Endometrium (tissue), 2 donors: ENCODE results near the gene PCDHB16.
"Not testable (repeated sequence)": the region's sequence is repeated elsewhere in the genome, so short reads cannot be mapped to it uniquely, and the experiment has no call there.

Experiments
- FAIRE-seq: peaks from 2 replicates; lab custom pipeline; 2012; peaks lifted over from hg19 to GRCh38; lab: Jason Lieb, UNC
- donor health status: control.
- donor health status: control.

Gene PCDHB16

DNA sequence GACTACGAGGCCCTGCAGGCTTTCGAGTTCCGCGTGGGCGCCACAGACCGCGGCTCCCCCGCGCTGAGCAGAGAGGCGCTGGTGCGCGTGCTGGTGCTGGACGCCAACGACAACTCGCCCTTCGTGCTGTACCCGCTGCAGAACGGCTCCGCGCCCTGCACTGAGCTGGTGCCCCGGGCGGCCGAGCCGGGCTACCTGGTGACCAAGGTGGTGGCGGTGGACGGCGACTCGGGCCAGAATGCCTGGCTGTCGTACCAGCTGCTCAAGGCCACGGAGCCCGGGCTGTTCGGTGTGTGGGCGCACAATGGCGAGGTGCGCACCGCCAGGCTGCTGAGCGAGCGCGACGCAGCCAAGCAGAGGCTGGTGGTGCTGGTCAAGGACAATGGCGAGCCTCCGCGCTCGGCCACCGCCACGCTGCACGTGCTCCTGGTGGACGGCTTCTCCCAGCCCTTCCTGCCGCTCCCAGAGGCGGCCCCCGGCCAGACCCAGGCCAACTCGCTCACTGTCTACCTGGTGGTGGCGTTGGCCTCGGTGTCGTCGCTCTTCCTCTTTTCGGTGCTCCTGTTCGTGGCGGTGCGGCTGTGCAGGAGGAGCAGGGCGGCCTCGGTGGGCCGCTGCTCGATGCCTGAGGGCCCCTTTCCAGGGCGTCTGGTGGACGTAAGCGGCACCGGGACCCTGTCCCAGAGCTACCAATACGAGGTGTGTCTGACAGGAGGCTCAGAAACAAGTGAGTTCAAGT, 2.1 kb downstream of the PCDHB16 start:
- FAIRE-seq: not testable (repeated sequence)

DNA sequence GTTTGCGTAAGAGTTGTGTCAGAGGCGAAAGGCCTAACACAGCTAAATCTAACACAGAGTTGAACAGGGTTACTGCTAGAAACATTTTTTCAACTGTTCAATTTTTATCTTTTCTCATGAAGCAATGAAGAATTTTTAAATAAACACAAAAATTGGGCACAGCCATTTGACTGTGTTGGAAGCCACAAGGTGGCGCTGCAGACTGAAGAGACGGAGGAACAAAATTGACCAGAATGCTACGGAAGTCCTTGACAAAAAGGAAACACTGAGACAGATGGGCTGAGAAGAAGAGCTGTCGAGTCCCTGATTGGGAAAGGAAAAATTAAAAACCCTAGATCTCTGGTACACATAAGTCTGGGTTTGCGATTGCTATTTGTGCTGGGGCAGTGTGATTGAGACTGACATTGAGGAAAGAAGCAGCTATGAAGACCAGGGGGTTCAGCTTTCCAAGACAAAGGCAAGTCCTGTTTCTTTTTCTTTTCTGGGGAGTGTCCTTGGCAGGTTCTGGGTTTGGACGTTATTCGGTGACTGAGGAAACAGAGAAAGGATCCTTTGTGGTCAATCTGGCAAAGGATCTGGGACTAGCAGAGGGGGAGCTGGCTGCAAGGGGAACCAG, 4.8 kb downstream of the PCDHB16 start, which contains the start of gene PCDHB9:
TSS of gene PCDHB9 (plus strand) at position 265 of the 616 bp plus-strand sequence. CDS start at position 423, 158 bp downstream.
- FAIRE-seq: no peak

DNA sequence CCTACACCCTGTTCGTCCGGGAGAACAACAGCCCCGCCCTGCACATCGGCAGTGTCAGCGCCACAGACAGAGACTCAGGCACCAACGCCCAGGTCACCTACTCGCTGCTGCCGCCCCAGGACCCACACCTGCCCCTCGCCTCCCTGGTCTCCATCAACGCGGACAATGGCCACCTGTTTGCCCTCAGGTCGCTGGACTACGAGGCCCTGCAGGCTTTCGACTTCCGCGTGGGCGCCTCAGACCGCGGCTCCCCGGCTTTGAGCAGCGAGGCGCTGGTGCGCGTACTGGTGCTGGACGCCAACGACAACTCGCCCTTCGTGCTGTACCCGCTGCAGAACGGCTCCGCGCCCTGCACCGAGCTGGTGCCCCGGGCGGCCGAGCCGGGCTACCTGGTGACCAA, 6.5 kb downstream of the PCDHB16 start:
- FAIRE-seq: not testable (repeated sequence)

DNA sequence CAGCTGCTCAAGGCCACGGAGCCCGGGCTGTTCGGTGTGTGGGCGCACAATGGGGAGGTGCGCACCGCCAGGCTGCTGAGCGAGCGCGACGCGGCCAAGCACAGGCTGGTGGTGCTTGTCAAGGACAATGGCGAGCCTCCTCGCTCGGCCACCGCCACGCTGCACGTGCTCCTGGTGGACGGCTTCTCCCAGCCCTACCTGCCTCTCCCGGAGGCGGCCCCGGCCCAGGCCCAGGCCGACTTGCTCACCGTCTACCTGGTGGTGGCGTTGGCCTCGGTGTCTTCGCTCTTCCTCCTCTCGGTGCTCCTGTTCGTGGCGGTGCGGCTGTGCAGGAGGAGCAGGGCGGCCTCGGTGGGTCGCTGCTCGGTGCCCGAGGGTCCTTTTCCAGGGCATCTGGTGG, 6.9 kb downstream of the PCDHB16 start:
- not testable (repeated sequence) for FAIRE-seq

DNA sequence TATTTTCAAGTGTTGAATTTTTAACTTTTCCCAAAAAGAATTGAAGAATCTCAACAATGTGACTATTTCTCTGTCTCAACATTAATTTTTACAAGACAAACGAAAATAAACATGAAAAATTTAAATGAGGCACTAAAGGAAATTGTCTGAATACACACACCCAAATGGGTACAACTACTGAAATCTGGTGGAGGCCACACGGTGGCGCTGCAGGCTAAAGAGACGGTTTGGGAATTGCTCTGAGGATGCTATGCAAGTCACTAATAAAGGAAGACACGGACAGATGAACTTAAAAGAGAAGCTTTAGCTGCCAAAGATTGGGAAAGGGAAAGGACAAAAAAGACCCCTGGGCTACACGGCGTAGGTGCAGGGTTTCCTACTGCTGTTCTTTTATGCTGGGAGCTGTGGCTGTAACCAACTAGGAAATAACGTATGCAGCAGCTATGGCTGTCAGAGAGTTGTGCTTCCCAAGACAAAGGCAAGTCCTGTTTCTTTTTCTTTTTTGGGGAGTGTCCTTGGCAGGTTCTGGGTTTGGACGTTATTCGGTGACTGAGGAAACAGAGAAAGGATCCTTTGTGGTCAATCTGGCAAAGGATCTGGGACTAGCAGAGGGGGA, 10.0 kb downstream of the PCDHB16 start, which contains the start of gene PCDHB10:
TSS of gene PCDHB10 (plus strand) at position 244 of the 616 bp plus-strand sequence. CDS start at position 444, 200 bp downstream.
- no peak for FAIRE-seq

DNA sequence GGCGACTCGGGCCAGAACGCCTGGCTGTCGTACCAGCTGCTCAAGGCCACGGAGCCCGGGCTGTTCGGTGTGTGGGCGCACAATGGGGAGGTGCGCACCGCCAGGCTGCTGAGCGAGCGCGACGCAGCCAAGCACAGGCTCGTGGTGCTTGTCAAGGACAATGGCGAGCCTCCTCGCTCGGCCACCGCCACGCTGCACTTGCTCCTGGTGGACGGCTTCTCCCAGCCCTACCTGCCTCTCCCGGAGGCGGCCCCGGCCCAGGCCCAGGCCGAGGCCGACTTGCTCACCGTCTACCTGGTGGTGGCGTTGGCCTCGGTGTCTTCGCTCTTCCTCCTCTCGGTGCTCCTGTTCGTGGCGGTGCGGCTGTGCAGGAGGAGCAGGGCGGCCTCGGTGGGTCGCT, 12.1 kb downstream of the PCDHB16 start:
- not testable (repeated sequence) for FAIRE-seq

DNA sequence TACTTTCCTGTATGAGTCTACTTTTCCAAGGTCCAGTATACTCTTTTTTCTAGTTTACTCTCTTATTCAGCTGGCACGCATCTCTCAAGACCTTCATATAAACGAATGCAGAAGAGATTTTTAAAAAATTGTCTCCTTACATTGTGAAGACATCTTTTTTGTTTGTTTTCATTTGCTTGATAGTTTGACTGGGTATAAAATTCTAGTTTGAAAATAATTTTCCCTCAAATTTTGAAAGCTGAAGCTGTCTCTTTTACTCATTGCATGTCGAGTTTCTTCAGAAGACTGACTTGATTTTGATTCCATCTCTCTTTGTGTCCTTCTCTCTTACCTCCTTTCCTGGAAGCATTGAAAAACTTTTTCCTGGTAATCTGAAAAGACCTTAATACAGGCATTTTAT, 14.2 kb downstream of the PCDHB16 start:
- no peak for FAIRE-seq

DNA sequence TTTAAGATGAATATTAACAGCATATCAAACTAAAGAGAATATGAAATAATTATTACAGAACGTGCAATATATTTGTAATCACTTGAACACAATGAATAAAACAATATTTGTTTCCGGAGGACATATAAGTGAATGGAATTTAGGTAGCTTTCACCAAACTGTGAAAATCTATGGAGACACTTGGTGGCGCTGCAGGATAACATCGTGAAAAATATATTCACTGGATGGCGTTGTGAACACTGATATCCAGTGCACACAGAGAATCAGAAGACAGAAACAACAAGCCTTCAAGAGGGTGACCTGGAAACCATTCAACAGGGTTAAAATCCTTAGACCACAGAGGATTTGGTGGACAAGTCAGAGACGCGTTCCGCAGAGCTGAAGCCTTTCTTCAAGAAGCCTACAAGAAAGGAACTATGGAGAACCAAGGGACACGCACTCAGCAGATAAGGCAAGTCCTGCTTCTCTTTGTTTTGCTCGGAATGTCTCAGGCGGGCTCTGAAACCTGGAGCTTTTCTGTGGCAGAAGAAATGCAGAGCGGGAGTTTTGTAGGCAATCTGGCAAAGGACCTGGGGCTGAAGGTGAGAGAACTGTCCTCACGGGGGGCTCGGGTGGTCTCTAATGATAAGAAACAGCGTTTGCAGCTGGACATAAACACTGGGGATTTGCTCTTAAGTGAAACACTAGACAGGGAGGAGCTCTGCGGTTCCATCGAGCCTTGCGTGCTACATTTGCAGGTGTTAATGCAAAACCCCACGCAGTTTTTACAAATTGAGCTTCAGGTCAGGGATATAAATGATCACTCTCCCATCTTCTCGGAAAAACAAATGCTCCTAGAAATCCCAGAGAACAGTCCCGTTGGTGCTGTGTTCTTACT, 17.4 kb downstream of the PCDHB16 start, which contains the start of gene PCDHB11:
TSS of gene PCDHB11 (plus strand) at position 269 of the 877 bp plus-strand sequence. CDS start at position 417, 148 bp downstream.
- no peak for FAIRE-seq

DNA sequence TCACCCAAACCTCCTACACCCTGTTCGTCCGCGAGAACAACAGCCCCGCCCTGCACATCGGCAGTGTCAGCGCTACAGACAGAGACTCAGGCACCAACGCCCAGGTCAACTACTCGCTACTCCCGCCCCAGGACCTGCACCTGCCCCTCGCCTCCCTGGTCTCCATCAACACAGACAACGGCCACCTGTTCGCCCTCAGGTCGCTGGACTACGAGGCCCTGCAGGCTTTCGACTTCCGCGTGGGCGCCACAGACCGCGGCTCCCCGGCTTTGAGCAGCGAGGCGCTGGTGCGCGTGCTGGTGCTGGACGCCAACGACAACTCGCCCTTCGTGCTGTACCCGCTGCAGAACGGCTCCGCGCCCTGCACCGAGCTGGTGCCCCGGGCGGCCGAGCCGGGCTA, 18.9 kb downstream of the PCDHB16 start:
- FAIRE-seq: not testable (repeated sequence)

DNA sequence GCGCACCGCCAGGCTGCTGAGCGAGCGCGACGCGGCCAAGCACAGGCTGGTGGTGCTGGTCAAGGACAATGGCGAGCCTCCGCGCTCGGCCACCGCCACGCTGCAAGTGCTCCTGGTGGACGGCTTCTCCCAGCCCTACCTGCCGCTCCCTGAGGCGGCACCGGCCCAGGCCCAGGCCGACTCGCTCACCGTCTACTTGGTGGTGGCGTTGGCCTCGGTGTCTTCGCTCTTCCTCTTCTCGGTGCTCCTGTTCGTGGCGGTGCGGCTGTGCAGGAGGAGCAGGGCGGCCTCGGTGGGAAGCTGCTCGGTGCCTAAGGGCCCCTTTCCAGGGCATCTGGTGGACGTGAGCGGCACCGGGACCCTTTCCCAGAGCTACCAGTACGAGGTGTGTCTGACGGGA, 19.5 kb downstream of the PCDHB16 start:
- FAIRE-seq: not testable (repeated sequence)

DNA sequence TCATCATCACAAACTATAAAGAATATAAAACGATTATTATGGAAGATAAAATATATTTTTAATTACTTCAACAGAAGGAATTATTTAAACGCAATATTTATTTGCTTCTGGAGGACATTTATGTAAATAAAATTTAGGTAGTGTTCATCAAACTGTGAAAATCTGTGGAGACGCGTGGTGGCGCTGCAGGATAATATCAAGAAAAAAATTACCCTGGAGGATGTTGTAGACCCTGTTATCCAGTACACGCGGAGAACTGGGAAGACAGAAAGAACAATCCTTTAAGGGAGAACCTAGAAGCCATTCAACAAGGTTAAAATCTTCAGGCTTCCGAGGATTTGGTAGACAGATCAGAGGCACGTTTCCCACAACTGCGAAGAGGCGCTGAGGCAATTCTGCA, 26.3 kb downstream of the PCDHB16 start, which contains the start of gene PCDHB12:
TSS of gene PCDHB12 (plus strand) at position 242 of the 400 bp plus-strand sequence. CDS start 189 bp downstream, outside the sequence.
- FAIRE-seq: no peak

DNA sequence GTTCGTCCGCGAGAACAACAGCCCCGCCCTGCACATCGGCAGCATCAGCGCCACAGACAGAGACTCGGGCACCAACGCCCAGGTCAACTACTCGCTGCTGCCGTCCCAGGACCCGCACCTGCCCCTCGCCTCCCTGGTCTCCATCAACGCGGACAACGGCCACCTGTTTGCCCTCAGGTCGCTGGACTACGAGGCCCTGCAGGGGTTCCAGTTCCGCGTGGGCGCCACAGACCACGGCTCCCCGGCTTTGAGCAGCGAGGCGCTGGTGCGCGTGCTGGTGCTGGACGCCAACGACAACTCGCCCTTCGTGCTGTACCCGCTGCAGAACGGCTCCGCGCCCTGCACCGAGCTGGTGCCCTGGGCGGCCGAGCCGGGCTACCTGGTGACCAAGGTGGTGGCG, 28.1 kb downstream of the PCDHB16 start:
- FAIRE-seq: not testable (repeated sequence)

DNA sequence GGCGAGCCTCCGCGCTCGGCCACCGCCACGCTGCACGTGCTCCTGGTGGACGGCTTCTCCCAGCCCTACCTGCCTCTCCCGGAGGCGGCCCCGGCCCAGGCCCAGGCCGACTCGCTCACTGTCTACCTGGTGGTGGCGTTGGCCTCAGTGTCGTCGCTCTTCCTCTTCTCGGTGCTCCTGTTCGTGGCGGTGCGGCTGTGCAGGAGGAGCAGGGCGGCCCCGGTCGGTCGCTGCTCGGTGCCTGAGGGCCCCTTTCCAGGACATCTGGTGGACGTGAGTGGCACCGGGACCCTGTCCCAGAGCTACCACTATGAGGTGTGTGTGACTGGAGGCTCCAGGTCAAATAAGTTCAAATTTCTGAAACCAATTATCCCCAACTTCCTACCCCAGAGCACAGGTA, 28.7 kb downstream of the PCDHB16 start:
- not testable (repeated sequence) for FAIRE-seq

DNA sequence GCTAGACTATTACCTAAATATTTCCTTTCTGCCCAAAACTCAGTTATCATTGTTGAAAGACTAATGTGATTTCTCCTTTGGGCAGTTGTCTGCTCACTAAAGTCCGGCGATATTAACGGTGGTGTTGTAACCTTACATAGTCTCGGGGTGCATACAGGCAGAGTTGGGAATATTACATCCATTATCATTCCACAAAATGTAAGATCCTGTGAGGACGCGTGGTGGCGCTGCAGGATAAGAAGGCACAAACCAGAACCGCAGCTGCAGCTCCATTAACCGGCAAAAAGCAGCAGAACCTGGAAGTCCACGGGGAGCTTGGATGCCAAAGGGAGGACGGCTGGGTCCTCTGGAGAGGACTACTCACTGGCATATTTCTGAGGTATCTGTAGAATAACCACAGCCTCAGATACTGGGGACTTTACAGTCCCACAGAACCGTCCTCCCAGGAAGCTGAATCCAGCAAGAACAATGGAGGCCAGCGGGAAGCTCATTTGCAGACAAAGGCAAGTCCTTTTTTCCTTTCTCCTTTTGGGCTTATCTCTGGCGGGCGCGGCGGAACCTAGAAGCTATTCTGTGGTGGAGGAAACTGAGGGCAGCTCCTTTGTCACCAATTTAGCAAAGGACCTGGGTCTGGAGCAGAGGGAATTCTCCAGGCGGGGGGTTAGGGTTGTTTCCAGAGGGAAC, 31.6 kb downstream of the PCDHB16 start, which contains the start of gene PCDHB13:
TSS of gene PCDHB13 (plus strand) at position 264 of the 684 bp plus-strand sequence. CDS start at position 469, 205 bp downstream.
- not testable (repeated sequence) for FAIRE-seq

DNA sequence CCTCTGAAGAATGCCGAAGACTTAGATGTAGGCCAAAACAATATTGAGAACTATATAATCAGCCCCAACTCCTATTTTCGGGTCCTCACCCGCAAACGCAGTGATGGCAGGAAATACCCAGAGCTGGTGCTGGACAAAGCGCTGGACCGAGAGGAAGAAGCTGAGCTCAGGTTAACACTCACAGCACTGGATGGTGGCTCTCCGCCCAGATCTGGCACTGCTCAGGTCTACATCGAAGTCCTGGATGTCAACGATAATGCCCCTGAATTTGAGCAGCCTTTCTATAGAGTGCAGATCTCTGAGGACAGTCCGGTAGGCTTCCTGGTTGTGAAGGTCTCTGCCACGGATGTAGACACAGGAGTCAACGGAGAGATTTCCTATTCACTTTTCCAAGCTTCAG, 32.4 kb downstream of the PCDHB16 start:
- not testable (repeated sequence) for FAIRE-seq

DNA sequence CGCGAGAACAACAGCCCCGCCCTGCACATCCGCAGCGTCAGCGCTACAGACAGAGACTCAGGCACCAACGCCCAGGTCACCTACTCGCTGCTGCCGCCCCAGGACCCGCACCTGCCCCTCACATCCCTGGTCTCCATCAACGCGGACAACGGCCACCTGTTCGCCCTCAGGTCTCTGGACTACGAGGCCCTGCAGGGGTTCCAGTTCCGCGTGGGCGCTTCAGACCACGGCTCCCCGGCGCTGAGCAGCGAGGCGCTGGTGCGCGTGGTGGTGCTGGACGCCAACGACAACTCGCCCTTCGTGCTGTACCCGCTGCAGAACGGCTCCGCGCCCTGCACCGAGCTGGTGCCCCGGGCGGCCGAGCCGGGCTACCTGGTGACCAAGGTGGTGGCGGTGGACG, 33.3 kb downstream of the PCDHB16 start:
- FAIRE-seq: not testable (repeated sequence)

DNA sequence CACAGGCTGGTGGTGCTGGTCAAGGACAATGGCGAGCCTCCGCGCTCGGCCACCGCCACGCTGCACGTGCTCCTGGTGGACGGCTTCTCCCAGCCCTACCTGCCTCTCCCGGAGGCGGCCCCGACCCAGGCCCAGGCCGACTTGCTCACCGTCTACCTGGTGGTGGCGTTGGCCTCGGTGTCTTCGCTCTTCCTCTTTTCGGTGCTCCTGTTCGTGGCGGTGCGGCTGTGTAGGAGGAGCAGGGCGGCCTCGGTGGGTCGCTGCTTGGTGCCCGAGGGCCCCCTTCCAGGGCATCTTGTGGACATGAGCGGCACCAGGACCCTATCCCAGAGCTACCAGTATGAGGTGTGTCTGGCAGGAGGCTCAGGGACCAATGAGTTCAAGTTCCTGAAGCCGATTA, 33.8 kb downstream of the PCDHB16 start:
- not testable (repeated sequence) for FAIRE-seq

DNA sequence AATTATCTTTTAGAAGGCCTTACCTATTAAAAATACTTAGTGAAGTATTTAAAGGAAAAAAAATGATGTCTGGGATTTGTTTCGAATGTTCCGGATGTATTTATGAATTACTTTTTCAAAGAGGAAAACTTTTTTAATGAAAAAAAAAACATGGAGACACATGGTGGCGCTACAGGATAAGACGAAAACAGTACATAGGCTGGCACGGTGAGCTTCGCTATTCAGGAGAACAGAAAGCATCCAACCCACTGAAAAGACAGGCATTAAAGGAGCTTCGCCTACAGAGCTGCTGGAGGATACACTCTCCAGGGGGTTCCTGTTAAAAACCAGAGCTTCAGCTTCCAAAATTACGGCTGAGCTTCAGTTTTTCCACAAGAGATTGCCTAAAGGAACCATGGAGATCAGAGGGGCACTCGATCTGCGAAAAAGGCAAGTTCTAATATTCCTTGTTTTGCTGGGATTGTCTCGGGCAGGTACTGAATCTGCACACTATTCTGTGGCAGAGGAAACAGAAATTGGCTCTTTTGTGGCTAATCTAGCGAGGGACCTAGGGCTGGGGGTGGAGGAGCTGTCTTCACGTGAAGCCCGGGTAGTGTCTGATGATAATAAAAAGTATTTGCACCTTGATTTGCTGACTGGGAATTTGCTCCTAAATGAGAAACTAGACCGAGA, 41.1 kb downstream of the PCDHB16 start, which contains the start of gene PCDHB14:
TSS of gene PCDHB14 (plus strand) at position 232 of the 672 bp plus-strand sequence. CDS start at position 395, 163 bp downstream.
- FAIRE-seq: no peak

DNA sequence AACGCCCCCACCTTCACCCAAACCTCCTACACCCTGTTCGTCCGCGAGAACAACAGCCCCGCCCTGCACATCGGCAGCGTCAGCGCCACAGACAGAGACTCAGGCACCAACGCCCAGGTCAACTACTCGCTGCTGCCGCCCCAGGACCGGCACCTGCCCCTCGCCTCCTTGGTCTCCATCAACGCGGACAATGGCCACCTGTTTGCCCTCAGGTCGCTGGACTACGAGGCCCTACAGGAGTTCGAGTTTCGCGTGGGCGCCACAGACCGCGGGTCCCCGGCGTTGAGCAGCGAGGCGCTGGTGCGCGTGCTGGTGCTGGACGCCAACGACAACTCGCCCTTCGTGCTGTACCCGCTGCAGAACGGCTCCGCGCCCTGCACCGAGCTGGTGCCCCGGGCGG, 42.7 kb downstream of the PCDHB16 start:
- FAIRE-seq: not testable (repeated sequence)

DNA sequence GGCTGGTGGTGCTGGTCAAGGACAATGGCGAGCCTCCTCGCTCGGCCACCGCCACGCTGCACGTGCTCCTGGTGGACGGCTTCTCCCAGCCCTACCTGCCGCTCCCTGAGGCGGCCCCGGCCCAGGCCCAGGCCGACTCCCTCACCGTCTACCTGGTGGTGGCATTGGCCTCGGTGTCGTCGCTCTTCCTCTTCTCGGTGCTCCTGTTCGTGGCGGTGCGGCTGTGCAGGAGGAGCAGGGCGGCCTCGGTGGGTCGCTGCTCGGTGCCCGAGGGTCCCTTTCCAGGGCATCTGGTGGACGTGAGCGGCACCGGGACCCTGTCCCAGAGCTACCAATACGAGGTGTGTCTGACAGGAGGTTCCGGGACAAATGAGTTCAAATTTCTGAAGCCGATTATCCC, 43.2 kb downstream of the PCDHB16 start:
- FAIRE-seq: not testable (repeated sequence)
